Endodermal cell (in vitro differentiated cells): ENCODE measurements around the gene VPS37C. TPM values are rescaled to one million over a fixed set of nuclear protein-coding genes. Genes with fewer than 3 reads are reported as not detected.

Experiments
- DNase-seq: peaks from one replicate; pipeline ENCODE4 v3.0.0-alpha.2; 2017
- H3K27ac ChIP-seq: 2 replicates; pipeline ENCODE4 v1.5.1; 2013; ENCODE audit warnings: mild to moderate bottlenecking, low read depth, low read length, moderate library complexity
- H3K27me3 ChIP-seq: 2 replicates; pipeline ENCODE4 v1.6.1; 2013; ENCODE audit warnings: mild to moderate bottlenecking, low read length, moderate library complexity; ENCODE audit not compliant: insufficient read depth, control insufficient read depth, poor library complexity, severe bottlenecking
- H3K36me3 ChIP-seq: 2 replicates; pipeline ENCODE4 v1.7.0; 2013; ENCODE audit warnings: mild to moderate bottlenecking, low read length, moderate library complexity; ENCODE audit not compliant: control insufficient read depth, insufficient read depth
- H3K4me1 ChIP-seq: one replicate; pipeline ENCODE4 v1.7.0; 2013; ENCODE audit warnings: low read length; ENCODE audit not compliant: control insufficient read depth, insufficient read depth
- H3K4me3 ChIP-seq: 2 replicates; pipeline ENCODE4 v1.5.1; 2013; ENCODE audit warnings: mild to moderate bottlenecking, low read length, moderate library complexity
- H3K9ac ChIP-seq: 2 replicates; pipeline ENCODE4 v1.6.1; 2013; ENCODE audit warnings: mild to moderate bottlenecking, low read length, moderate library complexity; ENCODE audit not compliant: poor library complexity, severe bottlenecking; ENCODE audit errors: extremely low read depth
- H3K9me3 ChIP-seq: 2 replicates; pipeline ENCODE4 v1.6.1; 2013; ENCODE audit warnings: mild to moderate bottlenecking, low read length, moderate library complexity; ENCODE audit not compliant: control insufficient read depth
- H3K27ac Mint-ChIP-seq: 2 replicates; pipeline ENCODE4 v1.8.0; 2020; ENCODE audit warnings: mixed read lengths
- H3K27me3 Mint-ChIP-seq: 2 replicates; pipeline ENCODE4 v1.8.0; 2021; ENCODE audit warnings: mild to moderate bottlenecking, mixed read lengths; ENCODE audit not compliant: insufficient read depth
- H3K36me3 Mint-ChIP-seq: 2 replicates; pipeline ENCODE4 v1.8.0; 2020; ENCODE audit warnings: low read depth, mixed read lengths
- H3K4me1 Mint-ChIP-seq: 2 replicates; pipeline ENCODE4 v1.8.0; 2020; ENCODE audit warnings: mixed read lengths
- H3K4me3 Mint-ChIP-seq: 2 replicates; pipeline ENCODE4 v1.8.0; 2020; ENCODE audit warnings: mild to moderate bottlenecking, moderate library complexity, mixed read lengths
- H3K9me3 Mint-ChIP-seq: 2 replicates; pipeline ENCODE4 v1.8.0; 2020; ENCODE audit warnings: mild to moderate bottlenecking, mixed read lengths
- CTCF ChIP-seq: fragments of 200-600 bp; sonication (generic); conservative IDR thresholded peaks from 2 replicates; pipeline ENCODE4 v1.5.0; 2021; ENCODE audit warnings: antibody characterized with exemption, mild to moderate bottlenecking
- WGBS, 2 experiments: methylation state at CpG; one replicate each; pipeline versions ENCODE4 v1.1.5 to v1.1.7; 2013; ENCODE audit warnings: missing lambda C conversion rate in 2 of 2, mixed read lengths in 1 of 2; ENCODE audit not compliant: insufficient coverage in 1 of 2, insufficient read length in 1 of 2; 5-methylcytosine and 5-hydroxymethylcytosine counted together
- total RNA-seq, 2 donors: library from RNA; stranded (reverse); fragmentation: NEBNext Ultra II Directional in 1 of 2; extraction: Animal tissue kit (Norgen Biotek cat#: 25700) in 1 of 2; gene quantifications; 2 replicates in 1 of 2; 3 replicates in 1 of 2; pipeline ENCODE4 v1.2.1, GENCODE V29; 2021

The VPS37C gene
- total RNA-seq, 2 donors from 2014 or later = 23.9 to 26.7 TPM

GRCh38 chr11:61109671-61110070 lies 51.6 kb downstream of the VPS37C start:
- WGBS, 2 experiments = 89 to 96% methylated on average over 4 to 8 of the region's 8 CpGs
- no peaks in the 10 kb centered on the region for H3K4me1 Mint-ChIP-seq
- H3K9me3 Mint-ChIP-seq = no peaks in the 10 kb centered on the region

GRCh38 chr11:61108847-61109585 lies 52.2 kb downstream of the VPS37C start:
- H3K4me3 Mint-ChIP-seq = no peak overlapping the region
- no peaks in the 10 kb centered on the region for H3K4me1 Mint-ChIP-seq
- WGBS, 2 experiments = 92 to 94% methylated on average over 12 to 15 of the region's 15 CpGs
- no peak for DNase-seq
- Histone ChIP-seq H3K9ac (no peak overlapping the region), H3K27ac (no peak overlapping the region), H3K4me1 (no peaks in the 10 kb centered on the region), H3K36me3 (no peaks in the 10 kb centered on the region), H3K27me3 (no peaks in the 10 kb centered on the region), H3K9me3 (no peaks in the 10 kb centered on the region), H3K4me3 (no peak overlapping the region)
- no peak for TF ChIP-seq CTCF
- H3K9me3 Mint-ChIP-seq = no peaks in the 10 kb centered on the region
- H3K27me3 Mint-ChIP-seq = peaks cover 3% of the 10 kb centered on the region
- no peak overlapping the region for H3K27ac Mint-ChIP-seq
- H3K36me3 Mint-ChIP-seq = no peaks in the 10 kb centered on the region

More at GRCh38 chr11:61109671-61110070, 51.6 kb downstream of the VPS37C start:
- Histone ChIP-seq H3K4me1 (no peaks in the 10 kb centered on the region), H3K4me3 (no peak overlapping the region), H3K27me3 (no peaks in the 10 kb centered on the region), H3K9ac (no peak overlapping the region), H3K36me3 (no peaks in the 10 kb centered on the region), H3K9me3 (no peaks in the 10 kb centered on the region), H3K27ac (no peak overlapping the region)
- peaks cover 3% of the 10 kb centered on the region for H3K27me3 Mint-ChIP-seq
- TF ChIP-seq CTCF = no peak
- no peak overlapping the region for H3K27ac Mint-ChIP-seq
- DNase-seq = no peak
- no peak overlapping the region for H3K4me3 Mint-ChIP-seq
- H3K36me3 Mint-ChIP-seq = no peaks in the 10 kb centered on the region

GRCh38 chr11:61107888-61108287 lies 53.3 kb downstream of the VPS37C start:
- Mint-ChIP-seq H3K4me1 (no peaks in the 10 kb centered on the region), H3K4me3 (no peak overlapping the region), H3K9me3 (no peaks in the 10 kb centered on the region), H3K27ac (no peak overlapping the region), H3K36me3 (no peaks in the 10 kb centered on the region), H3K27me3 (peaks cover 3% of the 10 kb centered on the region)
- 92 to 94% methylated on average over 3 of the region's 3 CpGs for WGBS, 2 experiments
- H3K36me3 ChIP-seq = no peaks in the 10 kb centered on the region
- H3K9me3 ChIP-seq = no peaks in the 10 kb centered on the region
- H3K27me3 ChIP-seq = no peaks in the 10 kb centered on the region
- TF ChIP-seq CTCF = no peak
- no peak overlapping the region for H3K27ac ChIP-seq
- H3K4me1 ChIP-seq = no peaks in the 10 kb centered on the region
- H3K9ac ChIP-seq = no peak overlapping the region
- no peak overlapping the region for H3K4me3 ChIP-seq
- no peak for DNase-seq
